H1 (cell line): ENCODE data around the gene NPBWR2. TPM values are rescaled to one million over a fixed set of nuclear protein-coding genes. Genes with fewer than 3 reads are reported as not detected.

Source experiments
- GABPA ChIP-seq: IDR thresholded peaks from 2 replicates; pipeline ENCODE4 v1.6.1; 2011; ENCODE audit warnings: mild to moderate bottlenecking, low read length, moderate library complexity, borderline replicate concordance; ENCODE audit not compliant: insufficient read depth
- HDAC2 ChIP-seq, 2 experiments: fragments of 300-600 bp in 1 of 2; sonication (generic) in 1 of 2; IDR thresholded peaks; 2 replicates each; pipeline ENCODE4 v1.6.1; 2011 to 2012; ENCODE audit warnings: low read depth in 2 of 2, low read length in 2 of 2, mild to moderate bottlenecking in 2 of 2, moderate library complexity in 2 of 2, borderline replicate concordance in 1 of 2, inconsistent platforms in 1 of 2
- POLR2AphosphoS5 ChIP-seq: IDR thresholded peaks from 2 replicates; pipeline ENCODE4 v1.6.1; 2011; ENCODE audit warnings: low read depth, low read length
- TAF7 ChIP-seq: optimal IDR thresholded peaks from 2 replicates; pipeline ENCODE3; 2011; ENCODE audit warnings: low read depth, mild to moderate bottlenecking, inconsistent platforms, low read length, moderate library complexity, borderline replicate concordance
- TEAD4 ChIP-seq: IDR thresholded peaks from 2 replicates; pipeline ENCODE4 v1.6.1; 2012; ENCODE audit warnings: low read depth, low read length, inconsistent platforms, mixed read lengths
- polyA plus RNA-seq, 7 experiments: library from polyadenylated mRNA; depleted of rRNA in 3 of 7; stranded (reverse) in 5 of 7; unstranded in 2 of 7; fragments of >200 nt in 5 of 7; fragments of 200-250 nt in 2 of 7; gene quantifications; 1 replicate in 5 of 7; 2 replicates in 1 of 7; 4 replicates in 1 of 7; pipeline versions ENCODE4 v1.2.1 to v1.2.3, GENCODE V29; 2011 to 2013; ENCODE audit warnings: missing spikeins in 2 of 7, mixed read lengths in 2 of 7
- total RNA-seq: library from RNA; stranded (reverse); fragmentation: NEBNext Ultra II Directional; extraction: Animal tissue kit (Norgen Biotek cat#: 25700); gene quantifications from 2 replicates; pipeline ENCODE4 v1.2.1, GENCODE V29; 2021
- TF ChIP-seq, protein P1 (sequence below): fragments of 300-600 bp; sonication (generic); IDR thresholded peaks from 2 replicates; pipeline ENCODE4 v1.7.1; 2012; ENCODE audit warnings: low read length, moderate library complexity, mild to moderate bottlenecking, inconsistent platforms; ENCODE audit not compliant: insufficient replicate concordance
- TF ChIP-seq, protein P2 (sequence below), 3 experiments: IDR thresholded peaks; 1 replicate in 2 of 3; 2 replicates in 1 of 3; pipeline versions ENCODE4 v1.5.1 to v1.6.1; 2011; ENCODE audit warnings: low read length in 3 of 3, mild to moderate bottlenecking in 3 of 3, inconsistent platforms in 2 of 3, low read depth in 1 of 3, moderate library complexity in 1 of 3; ENCODE audit not compliant: insufficient read depth in 1 of 3; ENCODE audit errors: control extremely low read depth in 1 of 3

NPBWR2 gene
- total and polyA plus RNA-seq, 2 of the 8 experiments (the other 6 are each of a cell fraction or from before 2014, with no cell fraction given), result not detected

- TF ChIP-seq, protein P1, sequence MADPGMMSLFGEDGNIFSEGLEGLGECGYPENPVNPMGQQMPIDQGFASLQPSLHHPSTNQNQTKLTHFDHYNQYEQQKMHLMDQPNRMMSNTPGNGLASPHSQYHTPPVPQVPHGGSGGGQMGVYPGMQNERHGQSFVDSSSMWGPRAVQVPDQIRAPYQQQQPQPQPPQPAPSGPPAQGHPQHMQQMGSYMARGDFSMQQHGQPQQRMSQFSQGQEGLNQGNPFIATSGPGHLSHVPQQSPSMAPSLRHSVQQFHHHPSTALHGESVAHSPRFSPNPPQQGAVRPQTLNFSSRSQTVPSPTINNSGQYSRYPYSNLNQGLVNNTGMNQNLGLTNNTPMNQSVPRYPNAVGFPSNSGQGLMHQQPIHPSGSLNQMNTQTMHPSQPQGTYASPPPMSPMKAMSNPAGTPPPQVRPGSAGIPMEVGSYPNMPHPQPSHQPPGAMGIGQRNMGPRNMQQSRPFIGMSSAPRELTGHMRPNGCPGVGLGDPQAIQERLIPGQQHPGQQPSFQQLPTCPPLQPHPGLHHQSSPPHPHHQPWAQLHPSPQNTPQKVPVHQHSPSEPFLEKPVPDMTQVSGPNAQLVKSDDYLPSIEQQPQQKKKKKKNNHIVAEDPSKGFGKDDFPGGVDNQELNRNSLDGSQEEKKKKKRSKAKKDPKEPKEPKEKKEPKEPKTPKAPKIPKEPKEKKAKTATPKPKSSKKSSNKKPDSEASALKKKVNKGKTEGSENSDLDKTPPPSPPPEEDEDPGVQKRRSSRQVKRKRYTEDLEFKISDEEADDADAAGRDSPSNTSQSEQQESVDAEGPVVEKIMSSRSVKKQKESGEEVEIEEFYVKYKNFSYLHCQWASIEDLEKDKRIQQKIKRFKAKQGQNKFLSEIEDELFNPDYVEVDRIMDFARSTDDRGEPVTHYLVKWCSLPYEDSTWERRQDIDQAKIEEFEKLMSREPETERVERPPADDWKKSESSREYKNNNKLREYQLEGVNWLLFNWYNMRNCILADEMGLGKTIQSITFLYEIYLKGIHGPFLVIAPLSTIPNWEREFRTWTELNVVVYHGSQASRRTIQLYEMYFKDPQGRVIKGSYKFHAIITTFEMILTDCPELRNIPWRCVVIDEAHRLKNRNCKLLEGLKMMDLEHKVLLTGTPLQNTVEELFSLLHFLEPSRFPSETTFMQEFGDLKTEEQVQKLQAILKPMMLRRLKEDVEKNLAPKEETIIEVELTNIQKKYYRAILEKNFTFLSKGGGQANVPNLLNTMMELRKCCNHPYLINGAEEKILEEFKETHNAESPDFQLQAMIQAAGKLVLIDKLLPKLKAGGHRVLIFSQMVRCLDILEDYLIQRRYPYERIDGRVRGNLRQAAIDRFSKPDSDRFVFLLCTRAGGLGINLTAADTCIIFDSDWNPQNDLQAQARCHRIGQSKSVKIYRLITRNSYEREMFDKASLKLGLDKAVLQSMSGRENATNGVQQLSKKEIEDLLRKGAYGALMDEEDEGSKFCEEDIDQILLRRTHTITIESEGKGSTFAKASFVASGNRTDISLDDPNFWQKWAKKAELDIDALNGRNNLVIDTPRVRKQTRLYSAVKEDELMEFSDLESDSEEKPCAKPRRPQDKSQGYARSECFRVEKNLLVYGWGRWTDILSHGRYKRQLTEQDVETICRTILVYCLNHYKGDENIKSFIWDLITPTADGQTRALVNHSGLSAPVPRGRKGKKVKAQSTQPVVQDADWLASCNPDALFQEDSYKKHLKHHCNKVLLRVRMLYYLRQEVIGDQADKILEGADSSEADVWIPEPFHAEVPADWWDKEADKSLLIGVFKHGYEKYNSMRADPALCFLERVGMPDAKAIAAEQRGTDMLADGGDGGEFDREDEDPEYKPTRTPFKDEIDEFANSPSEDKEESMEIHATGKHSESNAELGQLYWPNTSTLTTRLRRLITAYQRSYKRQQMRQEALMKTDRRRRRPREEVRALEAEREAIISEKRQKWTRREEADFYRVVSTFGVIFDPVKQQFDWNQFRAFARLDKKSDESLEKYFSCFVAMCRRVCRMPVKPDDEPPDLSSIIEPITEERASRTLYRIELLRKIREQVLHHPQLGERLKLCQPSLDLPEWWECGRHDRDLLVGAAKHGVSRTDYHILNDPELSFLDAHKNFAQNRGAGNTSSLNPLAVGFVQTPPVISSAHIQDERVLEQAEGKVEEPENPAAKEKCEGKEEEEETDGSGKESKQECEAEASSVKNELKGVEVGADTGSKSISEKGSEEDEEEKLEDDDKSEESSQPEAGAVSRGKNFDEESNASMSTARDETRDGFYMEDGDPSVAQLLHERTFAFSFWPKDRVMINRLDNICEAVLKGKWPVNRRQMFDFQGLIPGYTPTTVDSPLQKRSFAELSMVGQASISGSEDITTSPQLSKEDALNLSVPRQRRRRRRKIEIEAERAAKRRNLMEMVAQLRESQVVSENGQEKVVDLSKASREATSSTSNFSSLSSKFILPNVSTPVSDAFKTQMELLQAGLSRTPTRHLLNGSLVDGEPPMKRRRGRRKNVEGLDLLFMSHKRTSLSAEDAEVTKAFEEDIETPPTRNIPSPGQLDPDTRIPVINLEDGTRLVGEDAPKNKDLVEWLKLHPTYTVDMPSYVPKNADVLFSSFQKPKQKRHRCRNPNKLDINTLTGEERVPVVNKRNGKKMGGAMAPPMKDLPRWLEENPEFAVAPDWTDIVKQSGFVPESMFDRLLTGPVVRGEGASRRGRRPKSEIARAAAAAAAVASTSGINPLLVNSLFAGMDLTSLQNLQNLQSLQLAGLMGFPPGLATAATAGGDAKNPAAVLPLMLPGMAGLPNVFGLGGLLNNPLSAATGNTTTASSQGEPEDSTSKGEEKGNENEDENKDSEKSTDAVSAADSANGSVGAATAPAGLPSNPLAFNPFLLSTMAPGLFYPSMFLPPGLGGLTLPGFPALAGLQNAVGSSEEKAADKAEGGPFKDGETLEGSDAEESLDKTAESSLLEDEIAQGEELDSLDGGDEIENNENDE, result no peak
- TF ChIP-seq GABPA (no peak), POLR2AphosphoS5 (no peak), HDAC2 (IDR thresholded peaks at IDR 0.05; ENCODE audit: borderline replicate concordance in 1 of 2, low read depth in 2 of 2, low read length in 2 of 2) (no peak), TEAD4 (no peak), TAF7 (no peak)
- TF ChIP-seq, protein P2, sequence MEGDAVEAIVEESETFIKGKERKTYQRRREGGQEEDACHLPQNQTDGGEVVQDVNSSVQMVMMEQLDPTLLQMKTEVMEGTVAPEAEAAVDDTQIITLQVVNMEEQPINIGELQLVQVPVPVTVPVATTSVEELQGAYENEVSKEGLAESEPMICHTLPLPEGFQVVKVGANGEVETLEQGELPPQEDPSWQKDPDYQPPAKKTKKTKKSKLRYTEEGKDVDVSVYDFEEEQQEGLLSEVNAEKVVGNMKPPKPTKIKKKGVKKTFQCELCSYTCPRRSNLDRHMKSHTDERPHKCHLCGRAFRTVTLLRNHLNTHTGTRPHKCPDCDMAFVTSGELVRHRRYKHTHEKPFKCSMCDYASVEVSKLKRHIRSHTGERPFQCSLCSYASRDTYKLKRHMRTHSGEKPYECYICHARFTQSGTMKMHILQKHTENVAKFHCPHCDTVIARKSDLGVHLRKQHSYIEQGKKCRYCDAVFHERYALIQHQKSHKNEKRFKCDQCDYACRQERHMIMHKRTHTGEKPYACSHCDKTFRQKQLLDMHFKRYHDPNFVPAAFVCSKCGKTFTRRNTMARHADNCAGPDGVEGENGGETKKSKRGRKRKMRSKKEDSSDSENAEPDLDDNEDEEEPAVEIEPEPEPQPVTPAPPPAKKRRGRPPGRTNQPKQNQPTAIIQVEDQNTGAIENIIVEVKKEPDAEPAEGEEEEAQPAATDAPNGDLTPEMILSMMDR (IDR thresholded peaks at IDR 0.05; ENCODE audit: control extremely low read depth in 1 of 3, insufficient read depth in 1 of 3, low read depth in 1 of 3, low read length in 3 of 3), result no peak
Observed at GRCh38 chr20:64092258-64093012, 14.9 kb downstream of the NPBWR2 start (continued).
